GM12875 (cell line): Measurements from ENCODE around the gene PRSS21.

Source experiments
- H3K4me3 ChIP-seq: one replicate; pipeline ENCODE4 v1.5.1; 2011; ENCODE audit warnings: low read depth, low read length, control low read depth
- TF ChIP-seq, protein P1 (sequence below): IDR thresholded peaks from 2 replicates; pipeline ENCODE4 v1.5.1; 2011; ENCODE audit warnings: low read depth, mild to moderate bottlenecking, control low read depth, inconsistent platforms, low read length, moderate library complexity, borderline replicate concordance; ENCODE audit not compliant: insufficient read depth

PRSS21 gene

GRCh38 chr16:2811703-2812471, 5.2 kb upstream of the PRSS21 start:
- H3K4me3 ChIP-seq = no peak overlapping the region
- TF ChIP-seq, protein P1, sequence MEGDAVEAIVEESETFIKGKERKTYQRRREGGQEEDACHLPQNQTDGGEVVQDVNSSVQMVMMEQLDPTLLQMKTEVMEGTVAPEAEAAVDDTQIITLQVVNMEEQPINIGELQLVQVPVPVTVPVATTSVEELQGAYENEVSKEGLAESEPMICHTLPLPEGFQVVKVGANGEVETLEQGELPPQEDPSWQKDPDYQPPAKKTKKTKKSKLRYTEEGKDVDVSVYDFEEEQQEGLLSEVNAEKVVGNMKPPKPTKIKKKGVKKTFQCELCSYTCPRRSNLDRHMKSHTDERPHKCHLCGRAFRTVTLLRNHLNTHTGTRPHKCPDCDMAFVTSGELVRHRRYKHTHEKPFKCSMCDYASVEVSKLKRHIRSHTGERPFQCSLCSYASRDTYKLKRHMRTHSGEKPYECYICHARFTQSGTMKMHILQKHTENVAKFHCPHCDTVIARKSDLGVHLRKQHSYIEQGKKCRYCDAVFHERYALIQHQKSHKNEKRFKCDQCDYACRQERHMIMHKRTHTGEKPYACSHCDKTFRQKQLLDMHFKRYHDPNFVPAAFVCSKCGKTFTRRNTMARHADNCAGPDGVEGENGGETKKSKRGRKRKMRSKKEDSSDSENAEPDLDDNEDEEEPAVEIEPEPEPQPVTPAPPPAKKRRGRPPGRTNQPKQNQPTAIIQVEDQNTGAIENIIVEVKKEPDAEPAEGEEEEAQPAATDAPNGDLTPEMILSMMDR = no peak

GRCh38 chr16:2813771-2814221, 3.2 kb upstream of the PRSS21 start:
- TF ChIP-seq, protein P1 = no peak
- H3K4me3 ChIP-seq = no peak overlapping the region

GRCh38 chr16:2814551-2815298, 2.3 kb upstream of the PRSS21 start:
- TF ChIP-seq, protein P1 = no peak
- H3K4me3 ChIP-seq = no peak overlapping the region

DNA sequence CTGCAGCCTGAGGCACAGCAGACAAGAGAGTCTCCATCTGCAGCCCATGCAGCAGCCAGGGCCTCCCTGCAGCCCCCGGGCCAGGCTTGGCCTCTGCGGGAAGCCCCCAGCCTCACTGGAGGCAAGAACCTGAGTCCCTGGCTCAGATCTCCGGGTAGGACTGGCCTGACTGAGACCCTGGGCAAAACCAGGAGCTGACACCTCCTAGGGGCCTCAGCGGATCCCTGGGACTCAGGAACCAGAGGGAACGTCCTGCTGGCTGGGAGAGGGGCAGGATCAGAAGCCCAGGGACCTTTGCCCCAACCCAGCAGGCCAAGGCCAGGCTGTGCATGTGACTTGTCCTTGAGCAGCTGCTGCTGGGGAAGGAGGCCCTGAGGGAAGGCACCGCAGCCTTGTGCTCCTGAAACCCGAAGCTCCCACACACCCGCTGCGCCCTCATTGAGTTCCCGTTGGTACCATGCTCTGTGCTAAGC, 1.7 kb upstream of the PRSS21 start:
- H3K4me3 ChIP-seq = no peak overlapping the region
- TF ChIP-seq, protein P1 = no peak

- no peak overlapping the region for H3K4me3 ChIP-seq
- TF ChIP-seq, protein P1 = no peak
Measured at GRCh38 chr16:2817340-2818271, 569 bp downstream of the PRSS21 start.

DNA sequence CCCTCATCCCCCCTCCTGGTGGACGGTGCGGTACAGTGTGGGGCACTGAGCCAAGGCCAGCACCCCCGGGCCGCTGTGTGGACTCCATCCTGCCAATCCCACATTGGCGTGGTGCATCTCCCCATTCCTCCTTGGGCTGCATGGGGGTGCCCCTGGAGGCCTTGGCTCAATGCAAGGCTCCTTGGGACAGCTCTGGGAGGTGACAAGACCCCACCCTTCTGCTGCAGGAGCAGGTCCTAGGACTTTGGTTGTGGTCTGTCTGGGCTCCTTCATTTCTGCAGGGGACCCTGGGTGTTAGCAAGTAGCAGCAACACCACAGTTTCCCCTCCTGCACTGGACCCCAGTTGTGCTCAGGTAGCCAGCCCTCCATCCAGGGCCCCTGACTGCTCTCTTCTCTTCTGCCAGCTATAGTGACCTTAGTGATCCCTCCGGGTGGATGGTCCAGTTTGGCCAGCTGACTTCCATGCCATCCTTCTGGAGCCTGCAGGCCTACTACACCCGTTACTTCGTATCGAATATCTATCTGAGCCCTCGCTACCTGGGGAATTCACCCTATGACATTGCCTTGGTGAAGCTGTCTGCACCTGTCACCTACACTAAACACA, 1.3 kb downstream of the PRSS21 start:
- no peak overlapping the region for H3K4me3 ChIP-seq
- TF ChIP-seq, protein P1 = no peak
